GM19328 (cell line): ENCODE results near the gene CASP9.
"Not testable (repeated sequence)": the region's sequence is repeated elsewhere in the genome, so short reads cannot be mapped to it uniquely, and the experiment has no call there.

Experiments used
- ATAC-seq: cut with Tn5 transposase; IDR thresholded peaks from one replicate; pipeline ENCODE4 v1.9.1; 2021; ENCODE audit warnings: mild to moderate bottlenecking, moderate library complexity; ENCODE audit not compliant: unreplicated experiment

CASP9 gene

GRCh38 chr1:15471067-15471466 is 52.9 kb downstream of the CASP9 start:
- ATAC-seq = not testable (repeated sequence)

- ATAC-seq = not testable (repeated sequence)
Measured at GRCh38 chr1:15469821-15470448, 54.1 kb downstream of the CASP9 start.

GRCh38 chr1:15469361-15469760 is 54.7 kb downstream of the CASP9 start:
- ATAC-seq = no peak

GRCh38 chr1:15468145-15468544 is 55.9 kb downstream of the CASP9 start:
- no peak for ATAC-seq

GRCh38 chr1:15466955-15467625 is 56.9 kb downstream of the CASP9 start:
- ATAC-seq = not testable (repeated sequence)

- ATAC-seq = no peak
Measured at GRCh38 chr1:15465674-15466073, 58.3 kb downstream of the CASP9 start.

GRCh38 chr1:15463926-15464322 is 60.1 kb downstream of the CASP9 start:
- not testable (repeated sequence) for ATAC-seq

GRCh38 chr1:15463064-15463800 is 60.8 kb downstream of the CASP9 start:
- ATAC-seq = not testable (repeated sequence)

GRCh38 chr1:15460708-15461095 is 63.3 kb downstream of the CASP9 start:
- ATAC-seq = no peak

- ATAC-seq = no peak
Measured at GRCh38 chr1:15459771-15460707, 64.0 kb downstream of the CASP9 start.

- ATAC-seq = not testable (repeated sequence)
Measured at GRCh38 chr1:15458388-15458787, 65.6 kb downstream of the CASP9 start.

- no peak for ATAC-seq
Measured at GRCh38 chr1:15457585-15457984, 66.4 kb downstream of the CASP9 start.

GRCh38 chr1:15456313-15456954 is 67.6 kb downstream of the CASP9 start, which contains the start of gene CELA2A:
CELA2A (plus strand) TSS chr1:15456732; CDS start chr1:15456754, 22 bp downstream.
- ATAC-seq = no peak

GRCh38 chr1:15455522-15455921 is 68.5 kb downstream of the CASP9 start:
- ATAC-seq = no peak

GRCh38 chr1:15454256-15454655 is 69.8 kb downstream of the CASP9 start:
- ATAC-seq = no peak

- no peak for ATAC-seq
Measured at GRCh38 chr1:15453734-15454133, 70.3 kb downstream of the CASP9 start.

- no peak for ATAC-seq
Measured at GRCh38 chr1:15452866-15453571, 71.0 kb downstream of the CASP9 start.

GRCh38 chr1:15452216-15452615 is 71.8 kb downstream of the CASP9 start:
- ATAC-seq = no peak

- ATAC-seq = no peak
Measured at GRCh38 chr1:15451014-15451722, 72.8 kb downstream of the CASP9 start.
